T-helper 2 cell treated with Interferon-gamma antibody and Interleukin-4, amounts not matched to agents 5 μg/mL and 100 μg/mL, for 36 hours (primary cell): Measurements from ENCODE around the gene MRPL53.

ENCODE experiments used
- DNase-seq: peaks from one replicate; pipeline ENCODE4 v3.0.0; 2021; ENCODE audit warnings: low spot score
- H3K27ac Mint-ChIP-seq: one replicate; pipeline ENCODE4 v1.8.0; 2021; ENCODE audit warnings: mild to moderate bottlenecking, mixed read lengths
- H3K27me3 Mint-ChIP-seq: one replicate; pipeline ENCODE4 v1.8.0; 2021; ENCODE audit warnings: low read depth, mixed read lengths
- H3K36me3 Mint-ChIP-seq: one replicate; pipeline ENCODE4 v1.8.0; 2021; ENCODE audit warnings: low read depth, mixed read lengths
- H3K4me1 Mint-ChIP-seq: one replicate; pipeline ENCODE4 v1.8.0; 2021; ENCODE audit warnings: low read depth, mixed read lengths
- H3K4me3 Mint-ChIP-seq: one replicate; pipeline ENCODE4 v1.8.0; 2022; ENCODE audit warnings: mild to moderate bottlenecking, moderate library complexity, mixed read lengths
- H3K9me3 Mint-ChIP-seq: one replicate; pipeline ENCODE4 v1.8.0; 2021; ENCODE audit warnings: mixed read lengths

Gene MRPL53

DNA sequence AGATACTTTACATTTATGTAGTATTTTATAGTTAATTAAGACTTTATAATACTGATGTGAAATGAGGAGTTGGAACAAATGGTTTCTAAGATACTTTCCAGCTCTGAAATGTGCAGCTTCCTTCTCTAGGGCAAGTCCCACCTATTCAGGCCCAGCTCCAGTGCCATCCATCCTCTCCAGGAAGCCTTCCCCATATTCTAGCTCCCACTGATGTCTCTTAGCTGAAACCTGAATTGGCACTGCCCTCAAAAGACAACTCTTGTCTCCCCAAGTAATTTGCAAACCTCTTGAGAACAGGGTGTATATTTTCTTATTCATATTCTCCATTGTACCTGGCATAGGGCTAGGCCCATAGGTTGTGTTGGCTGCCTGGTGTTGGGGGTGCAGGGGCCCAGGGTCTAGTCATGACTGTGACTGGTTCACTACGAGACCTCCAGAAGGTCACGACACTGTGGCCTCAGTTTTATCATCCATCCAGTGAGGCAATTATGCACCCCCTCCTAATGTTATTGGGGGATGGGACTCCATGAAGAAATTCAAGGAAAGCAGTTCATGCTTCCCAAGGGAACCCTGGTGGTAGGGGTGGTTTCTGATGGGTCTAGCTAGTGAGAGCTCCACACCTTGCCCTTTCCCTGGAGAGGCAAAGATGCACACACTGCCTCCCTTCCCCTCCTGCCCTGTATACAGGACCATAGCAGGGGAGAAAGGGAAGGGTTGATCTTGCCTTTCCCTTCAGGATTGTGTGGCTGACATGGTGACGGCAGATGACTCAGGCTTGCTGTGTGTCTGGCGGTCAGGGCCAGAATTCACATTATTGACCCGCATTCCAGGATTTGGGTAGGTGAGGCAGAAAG is 48.1 kb downstream of the MRPL53 start:
- no peak for DNase-seq
- H3K27ac Mint-ChIP-seq: no peak overlapping the region
- H3K4me1 Mint-ChIP-seq: peaks cover 27% of the 10 kb centered on the region
- H3K9me3 Mint-ChIP-seq: no peaks in the 10 kb centered on the region
- H3K36me3 Mint-ChIP-seq: peaks cover 26% of the 10 kb centered on the region
- H3K27me3 Mint-ChIP-seq: no peaks in the 10 kb centered on the region
- no peak overlapping the region for H3K4me3 Mint-ChIP-seq

DNA sequence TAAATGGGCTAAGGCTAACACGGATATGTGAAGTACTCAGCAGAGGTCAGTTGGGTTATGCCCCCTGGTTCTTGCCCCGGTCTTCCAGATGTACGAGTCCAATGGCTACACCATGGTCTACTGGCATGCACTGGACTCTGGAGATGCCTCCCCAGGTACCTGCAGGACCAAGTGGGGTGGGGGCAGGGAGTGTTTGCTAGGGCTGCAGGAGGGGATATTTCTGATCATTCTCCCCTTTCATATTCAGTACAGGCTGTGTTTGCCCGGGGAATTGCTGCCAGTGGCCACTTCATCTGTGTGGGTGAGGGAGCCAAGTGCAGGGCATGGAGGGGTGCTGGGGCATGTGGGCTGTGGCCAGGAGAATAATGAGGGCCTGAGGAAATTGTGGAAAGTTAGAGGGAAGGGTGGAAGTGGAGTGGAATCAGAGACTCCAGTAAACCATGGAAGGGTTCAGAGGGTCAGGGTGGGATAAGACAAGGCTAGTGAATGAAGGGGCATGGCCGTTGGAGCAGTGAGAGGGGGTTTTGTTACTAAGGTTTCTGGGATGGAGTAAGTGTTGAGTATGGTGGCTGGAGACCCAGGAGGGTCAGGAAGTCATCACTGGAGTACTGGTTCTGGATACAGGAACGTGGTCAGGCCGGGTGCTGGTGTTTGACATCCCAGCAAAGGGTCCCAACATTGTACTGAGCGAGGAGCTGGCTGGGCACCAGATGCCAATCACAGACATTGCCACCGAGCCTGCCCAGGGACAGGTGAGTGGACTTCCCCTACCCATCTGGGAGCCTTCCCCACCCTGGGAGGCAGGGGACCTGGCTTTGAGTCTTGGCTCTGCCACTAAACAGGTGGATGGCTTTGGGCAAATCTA is 49.0 kb downstream of the MRPL53 start:
- Mint-ChIP-seq H3K4me1 (peaks cover 27% of the 10 kb centered on the region), H3K27ac (peak overlapping the region; percentile 78), H3K9me3 (no peaks in the 10 kb centered on the region), H3K36me3 (peaks cover 26% of the 10 kb centered on the region), H3K27me3 (no peaks in the 10 kb centered on the region), H3K4me3 (peak overlapping the region; percentile 100)
- no peak for DNase-seq
